Heart right ventricle (tissue), 16 donors: ENCODE data around the gene ZG16B. TPM values are rescaled to one million over a fixed set of nuclear protein-coding genes. Genes with fewer than 3 reads are reported as not detected.

Source experiments
- ATAC-seq, 8 donors: fragments of 200-7000 bp; cut with Tn5 transposase; one replicate each; pipeline ENCODE4 v1.9.1; 2020; ENCODE audit warnings: mild to moderate bottlenecking in 8 of 8, moderate library complexity in 8 of 8, moderate number of reproducible peaks in 1 of 8
- DNase-seq, 2 donors: peaks; one replicate each; pipeline ENCODE4 v3.0.0-alpha.2; 2020
- H3K27ac ChIP-seq, 10 donors: fragments of 200-600 bp; sonication (generic) in 2 of 10; one replicate each; pipeline versions ENCODE4 v1.5.0 to v1.8.0; 2020 to 2022; ENCODE audit warnings: mild to moderate bottlenecking in 3 of 10
- H3K27me3 ChIP-seq, 7 donors: fragments of 200-600 bp; one replicate each; pipeline ENCODE4 v1.8.0; 2021 to 2022; ENCODE audit warnings: mild to moderate bottlenecking in 2 of 7
- H3K36me3 ChIP-seq, 9 donors: fragments of 200-600 bp; sonication (generic) in 1 of 9; one replicate each; pipeline versions ENCODE4 v1.5.0 to v1.8.0; 2020 to 2022; ENCODE audit warnings: mild to moderate bottlenecking in 2 of 9
- H3K4me1 ChIP-seq, 9 donors: fragments of 200-600 bp; sonication (generic) in 1 of 9; one replicate each; pipeline versions ENCODE4 v1.5.0 to v1.8.0; 2020 to 2022; ENCODE audit warnings: mild to moderate bottlenecking in 4 of 9
- H3K4me3 ChIP-seq, 10 donors: fragments of 200-600 bp; sonication (generic) in 2 of 10; one replicate each; pipeline versions ENCODE4 v1.5.0 to v1.8.0; 2020 to 2022; ENCODE audit warnings: mild to moderate bottlenecking in 7 of 10, moderate library complexity in 2 of 10
- H3K9me3 ChIP-seq, 11 donors: fragments of 200-600 bp in 10 of 11; sonication (generic) in 2 of 11; one replicate each; pipeline versions ENCODE4 v1.5.0 to v1.8.0; 2013 to 2022; ENCODE audit warnings: mild to moderate bottlenecking in 2 of 11, control low read depth in 1 of 11, moderate library complexity in 1 of 11
- CTCF ChIP-seq, 9 donors: fragments of 200-600 bp; sonication (generic) in 2 of 9; IDR thresholded peaks; one replicate each; pipeline versions ENCODE4 v1.5.0 to v1.8.0; 2021 to 2022; ENCODE audit warnings: antibody characterized with exemption in 9 of 9, mild to moderate bottlenecking in 5 of 9, moderate library complexity in 1 of 9
- WGBS, 2 donors: extraction: QIAGEN DNeasy Blood & Tissue Kit; methylation state at CpG; one replicate each; pipeline ENCODE4 v1.1.7; 2013; ENCODE audit warnings: inconsistent platforms in 1 of 2; 5-methylcytosine and 5-hydroxymethylcytosine counted together
- intact Hi-C, 10 donors: fragments of 100-400 bp; cut with DNase I; formaldehyde crosslinking; loops; one replicate each; pipeline versions ENCODE4 v1.11.1 to v1.14.2; 2022
- polyA plus RNA-seq, 2 donors: library from polyadenylated mRNA; stranded (reverse); fragments of 200-250 nt; gene quantifications; one replicate each; pipeline ENCODE4 v1.2.3, GENCODE V29; 2013
- total RNA-seq, 10 donors: library from RNA; stranded (reverse); fragmentation: NEBNext Ultra II Directional in 3 of 10; extraction: Animal tissue kit (Norgen Biotek cat#: 25700) in 3 of 10; gene quantifications; one replicate each; pipeline versions ENCODE4 v1.2.1 to v1.2.4, GENCODE V29; 2021 to 2023
- donor health status: Arrhythmogenic right ventricular cardiomyopathy.
- donor health status: ischemic (EF 13 %, LVEDD 7.1; RV severe dilation, severe dysfunction).
- donor health status: healthy with polysubstance abuse.
- donor health status: DM: no; HTN: yes; CAD: no.
- donor health status: DM: no; HTN: no; CAD: no.
- donor health status: ischemic (EF 25% LVEDD 6.9; RV normal size, moderate dysfunction).
- donor health status: ischemic (EF 25% LVEDD 5.7; RV mildly dilated, moderate dysfunction).
- donor health status: healthy.
- donor health status: DM: yes; HTN: yes; CAD: no.
- donor health status: Ischemic cardiomyopathy.
- donor health status: ischemic (EF 35%, LVEDD 5.7; RV mildly dilated, moderate dysfunction).
- donor health status: nonischemic (EF 11% LVEDD 7.7; RV severe dilation, severe dysfunction).
- donor health status: DM: yes; HTN: yes; CAD: no.
- donor health status: PGD.
- donor health status: ischemic (EF 29% LVEDD 5.4; RV normal size, mild dysfunction).
- donor health status: nonischemic (EF 23%, LVEDD 6.1; RV moderate dilation, normal function).

ZG16B gene
- total and polyA plus RNA-seq, 12 donors: 0.07 to 0.88 (median 0.44) TPM; not detected in 9

- Histone ChIP-seq H3K4me1 (peaks cover 0 to 8% (median 0%) of the 10 kb centered on the region in 9 donors), H3K4me3 (no peak overlapping the region), H3K9me3 (peaks cover 0 to 20% (median 13%) of the 10 kb centered on the region in 11 donors), H3K27me3 (peaks cover 0 to 37% (median 21%) of the 10 kb centered on the region in 7 donors), H3K27ac (no peak overlapping the region), H3K36me3 (no peaks in the 10 kb centered on the region)
- no peak for ATAC-seq
- intact Hi-C loops: no loop called here
- 40 to 74% methylated on average over 1 of the region's 1 CpG for WGBS, 2 donors
- DNase-seq: no peak
- TF ChIP-seq CTCF (IDR thresholded peaks at IDR 0.05): no peak
Observed at GRCh38 chr16:2799859-2800226, 30.3 kb upstream of the ZG16B start.

GRCh38 chr16:2803545-2804195 lies 26.4 kb upstream of the ZG16B start:
- Histone ChIP-seq H3K27me3 (peaks cover 0 to 33% (median 7%) of the 10 kb centered on the region in 7 donors), H3K36me3 (no peaks in the 10 kb centered on the region), H3K4me3 (no peak overlapping the region), H3K4me1 (no peaks in the 10 kb centered on the region), H3K27ac (no peak overlapping the region), H3K9me3 (peaks cover 0 to 23% (median 13%) of the 10 kb centered on the region in 11 donors)
- intact Hi-C loops: no loop called here
- no peak for TF ChIP-seq CTCF (IDR thresholded peaks at IDR 0.05)
- no peak for ATAC-seq
- DNase-seq: no peak
- 79 to 81% methylated on average over 3 of the region's 3 CpGs for WGBS, 2 donors

- Histone ChIP-seq H3K4me1 (no peaks in the 10 kb centered on the region), H3K4me3 (no peak overlapping the region), H3K27me3 (peaks cover 0 to 23% (median 0%) of the 10 kb centered on the region in 7 donors), H3K9me3 (peaks cover 0 to 28% (median 13%) of the 10 kb centered on the region in 11 donors), H3K27ac (no peak overlapping the region), H3K36me3 (no peaks in the 10 kb centered on the region)
- intact Hi-C loops: no loop called here
- 79 to 92% methylated on average over 4 of the region's 4 CpGs for WGBS, 2 donors
- no peak for TF ChIP-seq CTCF (IDR thresholded peaks at IDR 0.05)
- DNase-seq (no peak), ATAC-seq (no peak)
Observed at GRCh38 chr16:2804728-2805127, 25.4 kb upstream of the ZG16B start.

GRCh38 chr16:2806286-2806685 lies 23.8 kb upstream of the ZG16B start:
- Histone ChIP-seq H3K4me3 (no peak overlapping the region), H3K27ac (no peak overlapping the region), H3K27me3 (peaks cover 0 to 26% (median 0%) of the 10 kb centered on the region in 7 donors), H3K4me1 (no peaks in the 10 kb centered on the region), H3K36me3 (no peaks in the 10 kb centered on the region), H3K9me3 (peaks cover 0 to 28% (median 13%) of the 10 kb centered on the region in 11 donors)
- DNase-seq: no peak
- no peak for TF ChIP-seq CTCF (IDR thresholded peaks at IDR 0.05)
- 69 to 75% methylated on average over 5 of the region's 5 CpGs for WGBS, 2 donors
- intact Hi-C loops: no loop called here
- ATAC-seq: no peak
